ENCODE measurements around the gene SAMD10. TPM values are rescaled to one million over a fixed set of nuclear protein-coding genes. Genes with fewer than 3 reads are reported as not detected.

Gene SAMD10
- total RNA-seq, 1 donor, result 1.3 TPM

GRCh38 chr20:64001607-64002011 lies 22.2 kb upstream of the SAMD10 start:
- DNase-seq (ENCODE audit: low read depth), result no peak
- TF ChIP-seq, protein P1, sequence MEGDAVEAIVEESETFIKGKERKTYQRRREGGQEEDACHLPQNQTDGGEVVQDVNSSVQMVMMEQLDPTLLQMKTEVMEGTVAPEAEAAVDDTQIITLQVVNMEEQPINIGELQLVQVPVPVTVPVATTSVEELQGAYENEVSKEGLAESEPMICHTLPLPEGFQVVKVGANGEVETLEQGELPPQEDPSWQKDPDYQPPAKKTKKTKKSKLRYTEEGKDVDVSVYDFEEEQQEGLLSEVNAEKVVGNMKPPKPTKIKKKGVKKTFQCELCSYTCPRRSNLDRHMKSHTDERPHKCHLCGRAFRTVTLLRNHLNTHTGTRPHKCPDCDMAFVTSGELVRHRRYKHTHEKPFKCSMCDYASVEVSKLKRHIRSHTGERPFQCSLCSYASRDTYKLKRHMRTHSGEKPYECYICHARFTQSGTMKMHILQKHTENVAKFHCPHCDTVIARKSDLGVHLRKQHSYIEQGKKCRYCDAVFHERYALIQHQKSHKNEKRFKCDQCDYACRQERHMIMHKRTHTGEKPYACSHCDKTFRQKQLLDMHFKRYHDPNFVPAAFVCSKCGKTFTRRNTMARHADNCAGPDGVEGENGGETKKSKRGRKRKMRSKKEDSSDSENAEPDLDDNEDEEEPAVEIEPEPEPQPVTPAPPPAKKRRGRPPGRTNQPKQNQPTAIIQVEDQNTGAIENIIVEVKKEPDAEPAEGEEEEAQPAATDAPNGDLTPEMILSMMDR (IDR thresholded peaks at IDR 0.05; ENCODE audit: insufficient read depth, low read depth, low read length), result no peak

GRCh38 chr20:64000906-64001305 lies 21.5 kb upstream of the SAMD10 start:
- H3K4me3 ChIP-seq (ENCODE audit: low read depth, low read length), result no peak overlapping the region
- TF ChIP-seq, protein P1 (IDR thresholded peaks at IDR 0.05; ENCODE audit: insufficient read depth, low read depth, low read length), result no peak
- DNase-seq (ENCODE audit: low read depth), result no peak

More at GRCh38 chr20:64001607-64002011, 22.2 kb upstream of the SAMD10 start:
- no peak overlapping the region for H3K4me3 ChIP-seq (ENCODE audit: low read depth, low read length)

GRCh38 chr20:63982937-63983336 lies 3.5 kb upstream of the SAMD10 start:
- no peak for DNase-seq (ENCODE audit: low read depth)
- no peak overlapping the region for H3K4me3 ChIP-seq (ENCODE audit: low read depth, low read length)
- TF ChIP-seq, protein P1 (IDR thresholded peaks at IDR 0.05; ENCODE audit: insufficient read depth, low read depth, low read length), result no peak

GRCh38 chr20:63980806-63981728 lies 1.6 kb upstream of the SAMD10 start, which contains the start of gene PRPF6:
Gene PRPF6, plus strand, starts transcription at chr20:63981132. Its CDS starts 114 bp downstream, at chr20:63981246.
- TF ChIP-seq, protein P1 (IDR thresholded peaks at IDR 0.05; ENCODE audit: insufficient read depth, low read depth, low read length), result peak; percentile 71
- DNase-seq (ENCODE audit: low read depth), result peak; percentile 95
- H3K4me3 ChIP-seq (ENCODE audit: low read depth, low read length), result peak within 1 kb of the TSS; percentile 92

DNA sequence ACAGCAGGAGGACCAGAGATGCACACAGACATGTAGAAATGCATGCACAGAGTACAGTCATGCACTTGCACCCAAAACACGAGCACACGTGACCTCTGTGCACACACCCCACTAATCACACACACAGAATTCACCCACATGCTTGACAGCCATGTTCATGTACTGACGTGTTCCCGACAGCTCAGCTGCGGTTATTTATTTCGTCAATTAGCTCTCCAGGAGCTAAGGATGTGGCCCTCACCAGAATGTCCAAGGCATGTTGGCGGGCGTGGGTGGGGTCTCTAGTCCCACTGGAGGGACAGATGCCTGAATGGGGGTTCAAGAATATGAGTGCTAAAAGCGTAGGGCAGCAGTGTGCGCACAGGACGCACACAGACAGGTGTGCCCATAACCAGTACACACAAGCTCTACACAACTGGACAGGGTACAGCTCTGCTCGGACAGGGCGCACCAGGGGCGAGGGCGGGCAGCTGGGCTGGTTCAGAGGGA lies 919 bp upstream of the SAMD10 start:
- H3K4me3 ChIP-seq (ENCODE audit: low read depth, low read length), result peak overlapping the region; percentile 92
- TF ChIP-seq, protein P1 (IDR thresholded peaks at IDR 0.05; ENCODE audit: insufficient read depth, low read depth, low read length), result no peak
- DNase-seq (ENCODE audit: low read depth), result no peak

- no peak for DNase-seq (ENCODE audit: low read depth)
- TF ChIP-seq, protein P1 (IDR thresholded peaks at IDR 0.05; ENCODE audit: insufficient read depth, low read depth, low read length), result no peak
- H3K4me3 ChIP-seq (ENCODE audit: low read depth, low read length), result peak overlapping the region; percentile 62
Observed at GRCh38 chr20:63979229-63979556, 249 bp downstream of the SAMD10 start.
